ENCODE results near the gene PTPN23. TPM values are rescaled to one million over a fixed set of nuclear protein-coding genes. Genes with fewer than 3 reads are reported as not detected.
"Not testable (repeated sequence)": the region's sequence is repeated elsewhere in the genome, so short reads cannot be mapped to it uniquely, and the experiment has no call there.

Gene PTPN23
- total RNA-seq, 1 donor: 14.9 TPM

DNA sequence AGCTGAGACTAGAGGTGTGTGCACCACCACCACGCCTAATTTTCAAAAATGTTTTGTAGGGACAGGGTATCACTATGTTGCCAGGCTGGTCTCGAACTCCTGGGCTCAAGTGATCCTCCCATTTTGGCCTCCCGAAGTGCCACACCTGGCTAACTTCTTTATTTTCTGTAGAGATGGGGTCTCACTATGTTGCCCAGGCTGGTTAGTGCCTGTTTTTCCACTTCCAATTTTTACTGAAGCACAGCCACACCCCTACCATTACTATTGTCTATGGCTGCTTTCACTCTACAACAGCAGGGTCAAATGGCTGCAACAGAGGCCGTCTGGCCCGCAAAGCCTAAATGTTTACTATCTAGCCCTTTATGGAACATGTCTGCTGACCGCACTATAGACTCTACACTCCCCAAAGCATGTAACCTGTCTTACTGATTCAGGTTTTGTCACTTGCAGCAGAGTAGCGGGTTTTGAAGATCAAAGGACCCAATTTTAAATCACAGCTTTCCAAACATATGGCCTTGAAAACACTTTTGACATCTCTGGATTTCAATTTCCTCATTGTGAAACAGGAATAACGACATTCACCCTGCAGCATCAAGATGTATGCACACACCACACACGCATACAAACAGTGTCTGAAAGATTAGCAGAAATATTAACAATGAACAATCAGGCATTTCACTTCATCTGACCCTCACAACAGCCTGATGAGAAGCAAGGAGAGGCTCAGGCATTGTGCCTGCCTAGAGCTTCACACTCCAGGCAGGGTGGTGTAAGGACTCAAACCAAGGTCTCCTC lies 48.9 kb downstream of the PTPN23 start:
- no peak overlapping the region for H3K4me3 ChIP-seq (ENCODE audit: low read length)
- H3K9me3 ChIP-seq (ENCODE audit: low read depth, low read length): no peaks in the 10 kb centered on the region
- H3K4me1 ChIP-seq (ENCODE audit: insufficient read depth, low read length): no peaks in the 10 kb centered on the region
- no peaks in the 10 kb centered on the region for H3K27me3 ChIP-seq (ENCODE audit: insufficient read depth, low read length)

DNA sequence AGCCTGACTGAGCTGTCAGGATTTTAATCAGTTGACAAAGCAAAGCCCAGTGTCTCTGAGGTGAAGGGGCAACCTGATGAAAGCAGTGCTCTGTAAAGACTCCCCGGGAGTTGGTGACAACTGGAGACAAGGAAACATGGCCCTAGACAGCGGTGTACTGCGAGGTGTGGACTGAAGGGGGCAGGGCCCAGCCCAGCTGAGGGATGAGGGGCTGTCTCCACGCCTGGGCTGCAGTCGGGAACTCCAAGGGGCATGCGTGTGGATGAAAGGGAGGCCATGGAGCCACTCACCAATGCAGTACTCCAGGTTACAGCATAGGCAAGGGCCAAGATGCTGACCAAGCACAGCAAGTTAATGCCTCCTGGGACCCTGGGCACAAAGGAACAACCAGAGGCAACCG lies 49.8 kb downstream of the PTPN23 start:
- no peaks in the 10 kb centered on the region for H3K4me1 ChIP-seq (ENCODE audit: insufficient read depth, low read length)
- no peaks in the 10 kb centered on the region for H3K27me3 ChIP-seq (ENCODE audit: insufficient read depth, low read length)
- H3K9me3 ChIP-seq (ENCODE audit: low read depth, low read length): no peaks in the 10 kb centered on the region
- no peak overlapping the region for H3K4me3 ChIP-seq (ENCODE audit: low read length)

DNA sequence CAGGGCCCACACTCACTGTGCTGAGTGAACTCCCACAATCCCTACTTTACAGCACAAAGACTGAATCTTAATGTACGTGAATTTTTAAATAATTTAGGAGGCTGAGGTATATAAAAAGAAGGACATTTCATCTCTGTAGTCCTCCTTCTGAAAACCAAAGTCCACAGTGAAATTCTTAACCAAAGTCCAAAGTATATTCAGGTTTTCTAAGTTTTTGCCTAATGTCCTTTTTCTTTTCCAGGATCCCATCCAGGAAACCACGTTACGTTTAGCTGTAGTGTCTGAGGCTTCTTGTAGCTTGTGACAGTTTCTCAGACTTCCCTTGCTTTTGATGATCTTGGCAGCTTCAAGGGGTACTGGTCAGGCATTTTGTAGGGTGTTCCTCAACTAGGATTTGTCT lies 50.4 kb downstream of the PTPN23 start:
- Histone ChIP-seq H3K4me1 (ENCODE audit: insufficient read depth, low read length) (no peaks in the 10 kb centered on the region), H3K4me3 (ENCODE audit: low read length) (no peak overlapping the region), H3K9me3 (ENCODE audit: low read depth, low read length) (no peaks in the 10 kb centered on the region), H3K27me3 (ENCODE audit: insufficient read depth, low read length) (no peaks in the 10 kb centered on the region)

DNA sequence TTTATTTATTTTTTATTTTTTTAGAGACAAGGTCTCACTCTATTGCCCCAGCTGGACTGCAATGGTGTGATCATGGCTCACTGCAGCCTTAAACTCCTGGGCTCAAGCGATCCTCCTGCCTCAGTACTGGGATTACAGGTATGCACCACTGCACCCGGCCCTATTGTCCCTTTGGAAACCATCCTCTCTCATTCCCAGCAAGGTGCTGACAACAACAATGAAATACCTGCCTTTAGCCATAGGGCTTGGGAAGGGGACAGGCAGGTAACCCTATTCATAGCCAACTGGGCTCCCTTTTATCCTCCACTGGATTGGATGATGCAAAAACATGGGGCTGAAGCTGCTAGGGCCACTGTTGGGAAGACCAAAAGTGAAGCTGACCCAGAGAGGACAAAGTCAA lies 51.9 kb downstream of the PTPN23 start:
- Histone ChIP-seq H3K4me3 (ENCODE audit: low read length) (no peak overlapping the region), H3K27me3 (ENCODE audit: insufficient read depth, low read length) (no peaks in the 10 kb centered on the region), H3K4me1 (ENCODE audit: insufficient read depth, low read length) (no peaks in the 10 kb centered on the region), H3K9me3 (ENCODE audit: low read depth, low read length) (no peaks in the 10 kb centered on the region)

DNA sequence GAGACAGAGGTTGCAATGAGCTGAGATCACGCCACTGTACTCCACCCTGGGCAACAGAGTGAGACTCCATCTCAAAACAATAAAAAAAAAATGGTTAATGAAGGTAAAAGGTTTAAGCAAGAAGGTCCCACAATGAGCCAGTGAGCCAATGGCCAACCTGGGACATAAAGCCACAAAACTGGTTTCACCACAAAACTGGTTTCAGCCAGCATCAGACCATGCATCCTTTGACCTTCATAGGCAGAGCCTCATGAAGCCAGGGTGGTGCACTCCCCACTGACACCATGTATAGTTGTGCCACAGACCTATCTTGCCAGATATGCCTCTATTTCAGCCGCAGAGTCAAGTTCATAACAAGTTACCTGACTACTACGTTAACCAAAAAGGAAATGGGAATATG lies 53.0 kb downstream of the PTPN23 start:
- no peaks in the 10 kb centered on the region for H3K27me3 ChIP-seq (ENCODE audit: insufficient read depth, low read length)
- no peaks in the 10 kb centered on the region for H3K4me1 ChIP-seq (ENCODE audit: insufficient read depth, low read length)
- no peak overlapping the region for H3K4me3 ChIP-seq (ENCODE audit: low read length)
- H3K9me3 ChIP-seq (ENCODE audit: low read depth, low read length): no peaks in the 10 kb centered on the region

DNA sequence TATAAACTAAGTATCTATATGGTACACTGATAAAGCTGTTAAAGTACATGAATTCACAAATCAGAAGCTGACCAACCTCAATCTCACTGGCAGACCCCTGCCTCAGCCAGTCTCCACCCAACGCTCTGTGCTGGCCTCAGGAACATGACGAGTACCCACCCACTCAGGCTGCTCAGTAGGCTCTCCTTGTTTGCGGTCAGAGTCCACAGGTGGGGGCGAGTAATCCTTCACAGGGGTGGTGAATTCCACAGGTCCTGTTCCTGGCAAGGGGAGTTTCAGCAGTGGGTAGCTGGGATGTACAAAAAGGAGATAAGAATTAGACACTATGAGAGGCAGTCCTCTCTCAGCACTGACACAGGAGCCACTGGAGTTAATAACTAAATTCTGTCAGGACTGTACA lies 54.0 kb downstream of the PTPN23 start:
- no peaks in the 10 kb centered on the region for H3K27me3 ChIP-seq (ENCODE audit: insufficient read depth, low read length)
- H3K4me1 ChIP-seq (ENCODE audit: insufficient read depth, low read length): no peaks in the 10 kb centered on the region
- H3K4me3 ChIP-seq (ENCODE audit: low read length): no peak overlapping the region
- H3K9me3 ChIP-seq (ENCODE audit: low read depth, low read length): no peaks in the 10 kb centered on the region

DNA sequence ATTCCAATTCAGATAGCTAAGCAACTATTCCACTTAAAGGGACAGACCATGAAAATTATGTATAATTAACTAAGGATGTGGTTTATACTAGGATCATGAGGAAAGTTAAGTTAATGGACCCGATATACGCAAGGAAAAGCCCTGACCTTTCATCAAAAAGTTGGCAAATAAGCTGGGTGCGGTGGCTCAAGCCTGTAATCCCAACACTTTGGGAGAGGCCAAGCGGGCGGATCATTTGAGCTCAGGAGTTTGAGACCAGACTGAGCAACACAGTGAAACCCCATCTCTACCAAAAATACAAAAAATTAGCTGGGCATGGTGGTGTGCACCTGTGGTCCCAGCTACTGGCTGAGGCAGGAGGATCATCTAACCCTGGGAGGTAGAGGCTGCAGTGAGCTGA lies 55.4 kb downstream of the PTPN23 start:
- no peaks in the 10 kb centered on the region for H3K27me3 ChIP-seq (ENCODE audit: insufficient read depth, low read length)
- no peaks in the 10 kb centered on the region for H3K9me3 ChIP-seq (ENCODE audit: low read depth, low read length)
- no peak overlapping the region for H3K4me3 ChIP-seq (ENCODE audit: low read length)
- H3K4me1 ChIP-seq (ENCODE audit: insufficient read depth, low read length): no peaks in the 10 kb centered on the region

DNA sequence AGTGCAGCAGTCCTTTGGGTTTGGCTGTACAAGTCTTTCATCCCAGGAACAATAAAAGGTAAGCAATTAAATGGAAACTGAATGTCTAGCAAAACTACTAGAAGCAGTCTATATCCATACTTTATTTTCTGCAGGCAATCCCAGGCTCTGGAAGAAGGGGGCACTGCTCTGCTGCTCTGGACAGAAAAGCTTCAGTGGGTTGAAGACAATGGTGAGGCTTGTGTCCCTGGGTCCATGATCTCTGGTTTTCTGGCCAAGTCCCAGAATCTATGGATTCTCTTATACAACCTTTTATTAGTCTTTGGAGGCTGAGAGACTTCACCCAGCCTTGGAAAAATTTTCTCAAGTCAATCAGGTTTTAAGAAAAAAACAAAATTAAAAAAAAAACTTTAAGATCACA lies 59.3 kb downstream of the PTPN23 start:
- H3K4me1 ChIP-seq (ENCODE audit: insufficient read depth, low read length): peaks cover 5% of the 10 kb centered on the region
- no peaks in the 10 kb centered on the region for H3K27me3 ChIP-seq (ENCODE audit: insufficient read depth, low read length)
- no peaks in the 10 kb centered on the region for H3K9me3 ChIP-seq (ENCODE audit: low read depth, low read length)
- no peak overlapping the region for H3K4me3 ChIP-seq (ENCODE audit: low read length)

DNA sequence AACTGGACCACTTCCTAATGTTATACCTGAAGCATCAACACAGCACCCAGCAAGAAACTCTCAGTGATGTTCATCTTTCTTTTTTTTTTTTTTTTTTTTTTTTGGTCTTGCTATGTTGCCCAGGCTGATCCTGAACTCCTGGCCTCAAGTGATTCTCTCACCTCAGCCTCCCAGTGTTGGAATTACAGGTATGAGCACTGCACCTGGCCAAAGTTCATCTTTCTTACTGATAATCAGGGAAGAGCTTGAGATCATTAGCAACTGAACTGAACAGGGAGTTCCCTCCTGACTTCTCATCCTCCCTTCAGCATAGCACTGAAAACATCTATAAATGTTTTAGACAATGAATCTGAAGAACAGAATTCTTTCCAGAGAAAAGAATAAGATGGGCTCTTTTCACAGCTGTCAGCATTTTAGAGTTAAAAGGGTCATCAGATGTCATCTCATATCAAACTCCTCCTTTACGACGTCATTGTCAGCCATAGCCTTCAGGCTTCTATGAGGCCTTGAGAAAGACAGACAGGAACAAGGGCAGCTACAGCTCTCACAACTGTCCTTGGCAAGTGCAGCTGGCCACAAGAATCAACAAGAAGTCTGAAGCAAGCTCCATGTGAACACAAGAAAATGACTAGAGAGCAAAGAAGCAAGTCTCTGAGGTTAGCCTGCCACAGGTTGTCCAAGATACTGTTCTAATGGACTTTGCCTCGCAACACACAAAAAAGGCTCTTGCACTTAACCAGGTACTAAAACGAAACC lies 61.2 kb downstream of the PTPN23 start:
- peaks cover 5% of the 10 kb centered on the region for H3K4me1 ChIP-seq (ENCODE audit: insufficient read depth, low read length)
- no peaks in the 10 kb centered on the region for H3K9me3 ChIP-seq (ENCODE audit: low read depth, low read length)
- no peak overlapping the region for H3K4me3 ChIP-seq (ENCODE audit: low read length)
- no peaks in the 10 kb centered on the region for H3K27me3 ChIP-seq (ENCODE audit: insufficient read depth, low read length)

DNA sequence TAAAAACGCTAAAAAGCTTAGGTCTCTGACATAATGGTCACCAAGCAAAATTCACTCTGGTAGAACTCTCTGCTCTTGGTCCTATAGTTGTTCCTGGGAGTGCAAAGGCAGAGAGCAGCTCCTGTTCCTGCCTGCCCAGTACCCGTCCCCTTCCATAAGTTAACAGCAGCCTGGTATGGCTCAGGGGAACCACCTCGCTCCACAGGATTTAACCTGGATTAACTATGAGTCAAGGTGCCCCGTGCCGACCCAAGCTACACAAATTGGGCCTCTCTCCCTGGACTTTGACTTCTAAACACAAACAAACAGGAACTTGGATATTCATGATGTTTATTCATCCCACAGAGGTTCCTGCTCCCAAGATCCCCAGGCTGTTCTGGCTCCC lies 62.8 kb downstream of the PTPN23 start:
- Histone ChIP-seq H3K4me3 (ENCODE audit: low read length) (no peak overlapping the region), H3K9me3 (ENCODE audit: low read depth, low read length) (no peaks in the 10 kb centered on the region), H3K27me3 (ENCODE audit: insufficient read depth, low read length) (no peaks in the 10 kb centered on the region), H3K4me1 (ENCODE audit: insufficient read depth, low read length) (peaks cover 5% of the 10 kb centered on the region)

DNA sequence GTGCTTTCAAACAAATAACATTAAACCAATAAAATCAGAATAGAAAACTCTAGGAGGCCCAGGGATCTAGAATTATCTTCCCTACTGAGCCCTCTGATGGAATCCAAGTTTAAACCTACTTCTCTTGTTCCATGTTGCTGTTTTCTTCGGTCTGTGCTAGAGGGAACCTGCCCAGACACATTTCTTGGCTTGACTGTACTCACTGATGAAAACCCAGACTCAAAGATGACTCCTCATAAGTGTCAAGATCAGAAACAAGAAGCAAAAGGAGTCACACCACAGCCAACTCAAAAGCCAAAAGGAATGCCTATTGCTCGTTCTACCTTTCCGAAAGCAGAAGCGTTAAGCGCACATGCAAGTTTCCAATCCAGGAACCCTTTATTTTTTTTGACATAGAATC lies 63.3 kb downstream of the PTPN23 start:
- Histone ChIP-seq H3K4me3 (ENCODE audit: low read length) (no peak overlapping the region), H3K4me1 (ENCODE audit: insufficient read depth, low read length) (peaks cover 5% of the 10 kb centered on the region), H3K27me3 (ENCODE audit: insufficient read depth, low read length) (no peaks in the 10 kb centered on the region), H3K9me3 (ENCODE audit: low read depth, low read length) (no peaks in the 10 kb centered on the region)

DNA sequence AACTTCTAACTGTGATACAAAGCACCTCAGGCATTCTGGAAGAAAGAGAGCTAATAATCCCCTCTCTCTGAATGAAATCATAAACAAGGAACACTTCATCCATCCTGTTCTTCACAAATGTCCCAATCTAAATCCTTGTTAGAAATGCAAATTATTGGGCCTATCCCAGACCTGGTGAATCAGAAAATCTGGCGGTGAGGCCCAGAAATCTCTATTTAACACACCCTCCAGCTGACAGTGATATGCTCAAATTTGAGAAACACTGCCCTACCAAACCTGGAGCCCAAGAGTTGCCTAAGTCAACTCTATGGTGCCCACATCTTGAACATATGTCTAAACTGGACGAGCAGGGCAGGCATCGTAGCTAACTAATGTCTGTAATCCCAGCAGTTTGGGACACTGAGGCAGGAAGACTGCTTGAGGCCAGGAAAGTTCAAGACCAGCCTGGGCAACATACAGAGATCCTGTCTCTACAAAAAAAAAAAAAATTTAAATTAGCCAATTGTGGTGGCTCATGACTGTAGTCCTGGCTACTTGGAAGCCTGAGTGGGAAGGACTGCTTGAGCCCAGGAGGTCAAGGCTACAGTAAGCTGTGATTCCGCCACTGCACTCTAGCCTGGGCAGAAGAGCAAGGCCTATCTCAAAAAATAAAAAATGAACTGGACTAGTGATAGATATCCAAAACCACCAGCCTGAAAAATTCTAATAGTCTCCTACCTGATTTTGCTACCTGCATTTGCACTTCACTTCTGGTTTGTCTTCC lies 71.8 kb downstream of the PTPN23 start:
- H3K27me3 ChIP-seq (ENCODE audit: insufficient read depth, low read length): no peaks in the 10 kb centered on the region
- H3K4me3 ChIP-seq (ENCODE audit: low read length): no peak overlapping the region

DNA sequence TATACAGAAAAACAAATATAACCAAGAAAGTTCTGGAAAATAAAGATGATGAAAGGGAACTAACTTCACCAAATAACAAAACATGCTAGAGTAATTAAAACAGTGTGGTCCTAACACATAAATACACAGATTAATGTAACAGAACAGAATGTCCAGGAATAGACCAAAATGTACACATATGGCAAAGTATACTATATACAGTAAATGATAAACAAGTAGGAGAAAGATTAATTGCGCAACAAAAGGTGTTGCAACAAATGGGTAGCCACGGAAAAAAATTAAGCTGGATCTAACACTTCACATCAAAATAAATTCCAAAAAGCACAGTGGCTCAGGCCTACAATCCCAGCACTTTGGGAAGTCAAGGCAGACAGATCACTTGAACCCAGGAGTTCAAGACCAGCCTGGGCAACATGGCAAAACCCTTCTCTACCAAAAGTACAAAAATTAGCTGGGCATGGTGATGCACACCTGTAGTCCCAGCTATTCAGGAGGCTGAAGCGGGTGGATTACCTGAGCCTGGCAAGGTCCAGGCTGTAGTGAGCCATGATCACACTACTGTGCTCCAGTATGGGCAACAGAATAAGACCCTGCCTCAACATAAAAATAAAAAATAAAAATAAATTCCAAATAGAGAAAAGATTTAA lies 75.1 kb downstream of the PTPN23 start:
- no peaks in the 10 kb centered on the region for H3K9me3 ChIP-seq (ENCODE audit: low read depth, low read length)
- H3K4me1 ChIP-seq (ENCODE audit: insufficient read depth, low read length): peaks cover 6% of the 10 kb centered on the region
- no peaks in the 10 kb centered on the region for H3K27me3 ChIP-seq (ENCODE audit: insufficient read depth, low read length)
- no peak overlapping the region for H3K4me3 ChIP-seq (ENCODE audit: low read length)

More for the DNA sequence above, 71.8 kb downstream of the PTPN23 start:
- peaks cover 6% of the 10 kb centered on the region for H3K4me1 ChIP-seq (ENCODE audit: insufficient read depth, low read length)
- no peaks in the 10 kb centered on the region for H3K9me3 ChIP-seq (ENCODE audit: low read depth, low read length)

DNA sequence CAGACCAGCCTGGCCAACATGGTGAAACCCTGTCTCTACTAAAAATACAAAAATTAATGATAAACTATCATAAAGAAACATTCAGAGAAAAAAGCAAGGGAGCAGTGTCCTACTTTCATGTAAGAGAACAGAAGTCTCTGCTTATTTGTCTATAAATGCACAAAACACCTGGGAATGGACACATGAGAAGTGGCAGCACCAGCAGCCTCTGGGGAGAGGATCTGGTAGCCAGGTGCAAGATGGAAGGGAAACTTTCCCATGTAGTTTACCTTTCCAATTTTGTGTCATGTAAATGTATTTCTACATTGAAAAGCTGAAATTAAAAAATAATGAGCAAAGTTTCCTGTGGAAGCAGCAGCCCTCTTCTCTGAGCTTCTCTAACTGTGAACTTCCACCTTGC lies 76.2 kb downstream of the PTPN23 start:
- Histone ChIP-seq H3K27me3 (ENCODE audit: insufficient read depth, low read length) (no peaks in the 10 kb centered on the region), H3K4me3 (ENCODE audit: low read length) (no peak overlapping the region), H3K9me3 (ENCODE audit: low read depth, low read length) (no peaks in the 10 kb centered on the region), H3K4me1 (ENCODE audit: insufficient read depth, low read length) (peaks cover 6% of the 10 kb centered on the region)

DNA sequence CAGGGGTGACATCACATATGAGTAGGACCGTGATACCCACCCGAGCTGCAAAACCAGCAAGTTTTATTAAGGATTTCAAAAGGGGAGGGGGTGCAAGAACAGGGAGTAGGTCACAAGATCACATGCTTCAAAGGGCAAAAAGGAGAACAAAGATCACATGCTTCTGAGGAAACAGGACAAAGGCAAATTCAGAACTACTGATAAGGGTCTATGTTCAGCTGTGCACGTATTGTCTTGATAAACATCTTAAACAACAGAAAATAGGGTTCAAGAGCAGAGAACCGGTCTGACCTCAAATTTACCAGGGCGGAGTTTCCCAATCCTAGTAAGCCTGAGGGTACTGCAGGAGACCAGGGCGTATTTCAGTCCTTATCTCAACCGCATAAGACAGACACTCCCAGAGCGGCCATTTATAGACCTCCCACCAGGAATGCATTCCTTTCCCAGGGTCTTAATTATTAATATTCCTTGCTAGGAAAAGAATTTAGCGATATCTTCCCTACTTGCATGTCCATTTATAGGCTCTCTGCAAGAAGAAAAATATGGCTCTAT lies 78.8 kb downstream of the PTPN23 start:
- not testable (repeated sequence) for H3K9me3 ChIP-seq (ENCODE audit: low read depth, low read length); H3K27me3 ChIP-seq (ENCODE audit: insufficient read depth, low read length); H3K4me3 ChIP-seq (ENCODE audit: low read length)
- H3K4me1 ChIP-seq (ENCODE audit: insufficient read depth, low read length): peaks cover 21% of the 10 kb centered on the region
